Memory B cell (primary cell): ENCODE measurements around the gene ZNF397.
A peak's percentile ranks its signal among the peaks of the same experiment; 100 is the strongest.
"Not testable (repeated sequence)": the region's sequence is repeated elsewhere in the genome, so short reads cannot be mapped to it uniquely, and the experiment has no call there.

Experiments used
- ATAC-seq: fragments of 150-1000 bp; cut with Tn5 transposase; 2 replicates; pipeline ENCODE4 v1.10.0; 2021; ENCODE audit warnings: low read depth, mild to moderate bottlenecking, moderate library complexity
- DNase-seq, 2 donors: peaks; one replicate each; pipeline ENCODE4 v3.0.0; 2022; ENCODE audit warnings: low spot score in 2 of 2
- H3K27ac Mint-ChIP-seq: one replicate; pipeline ENCODE4 v1.8.0; 2022; ENCODE audit warnings: mild to moderate bottlenecking, moderate library complexity, mixed read lengths
- H3K27me3 Mint-ChIP-seq: one replicate; pipeline ENCODE4 v1.8.0; 2022; ENCODE audit warnings: mixed read lengths
- H3K36me3 Mint-ChIP-seq: one replicate; pipeline ENCODE4 v1.8.0; 2022; ENCODE audit warnings: mild to moderate bottlenecking, mixed read lengths
- H3K4me1 Mint-ChIP-seq: one replicate; pipeline ENCODE4 v1.8.0; 2022; ENCODE audit warnings: mixed read lengths
- H3K4me3 Mint-ChIP-seq: one replicate; pipeline ENCODE4 v1.8.0; 2022; ENCODE audit warnings: mild to moderate bottlenecking, moderate library complexity, mixed read lengths
- H3K9me3 Mint-ChIP-seq: one replicate; pipeline ENCODE4 v1.8.0; 2022; ENCODE audit warnings: mixed read lengths

Gene ZNF397

GRCh38 chr18:35240664-35241447, at the start of gene ZNF397:
Gene ZNF397 (plus strand): TSS chr18:35241034. CDS start chr18:35242471, 1,437 bp downstream.
- Mint-ChIP-seq H3K36me3 (peaks cover 33% of the 10 kb centered on the region), H3K9me3 (peaks cover 12% of the 10 kb centered on the region), H3K27ac (peak within 1 kb of the TSS; percentile 98)

GRCh38 chr18:35191698-35192025, 49.2 kb upstream of the ZNF397 start:
- ATAC-seq (no peak), DNase-seq (no peak)
- no peak overlapping the region for H3K4me3 Mint-ChIP-seq
- peak overlapping the region; percentile 16 for H3K27ac Mint-ChIP-seq
- H3K4me1 Mint-ChIP-seq, result peaks cover 4% of the 10 kb centered on the region
- no peaks in the 10 kb centered on the region for H3K9me3 Mint-ChIP-seq
- H3K27me3 Mint-ChIP-seq, result no peaks in the 10 kb centered on the region
- no peaks in the 10 kb centered on the region for H3K36me3 Mint-ChIP-seq

More at GRCh38 chr18:35240664-35241447, at the start of gene ZNF397:
- H3K4me3 Mint-ChIP-seq, result peak within 1 kb of the TSS; percentile 97
- ATAC-seq, result peak; percentile 97
- H3K4me1 Mint-ChIP-seq, result peaks cover 6% of the 10 kb centered on the region
- no peaks in the 10 kb centered on the region for H3K27me3 Mint-ChIP-seq
- DNase-seq, result peak; percentile 89 to 93

- Mint-ChIP-seq H3K36me3 (no peaks in the 10 kb centered on the region), H3K27me3 (no peaks in the 10 kb centered on the region), H3K4me1 (peaks cover 3% of the 10 kb centered on the region), H3K9me3 (no peaks in the 10 kb centered on the region), H3K4me3 (no peak overlapping the region), H3K27ac (no peak overlapping the region)
- DNase-seq (no peak), ATAC-seq (no peak)
These were observed 48.4 kb upstream of the ZNF397 start for GRCh38 chr18:35192415-35192814.

GRCh38 chr18:35193316-35193715, 47.5 kb upstream of the ZNF397 start:
- H3K27ac Mint-ChIP-seq, result no peak overlapping the region
- DNase-seq (no peak), ATAC-seq (no peak)
- no peaks in the 10 kb centered on the region for H3K27me3 Mint-ChIP-seq
- no peaks in the 10 kb centered on the region for H3K9me3 Mint-ChIP-seq
- H3K4me3 Mint-ChIP-seq, result no peak overlapping the region
- H3K4me1 Mint-ChIP-seq, result peaks cover 3% of the 10 kb centered on the region
- no peaks in the 10 kb centered on the region for H3K36me3 Mint-ChIP-seq

- no peaks in the 10 kb centered on the region for H3K27me3 Mint-ChIP-seq
- no peak overlapping the region for H3K4me3 Mint-ChIP-seq
- peaks cover 2% of the 10 kb centered on the region for H3K4me1 Mint-ChIP-seq
- H3K27ac Mint-ChIP-seq, result no peak overlapping the region
- no peaks in the 10 kb centered on the region for H3K36me3 Mint-ChIP-seq
- ATAC-seq, result no peak
- H3K9me3 Mint-ChIP-seq, result no peaks in the 10 kb centered on the region
- no peak for DNase-seq
These were observed 43.5 kb upstream of the ZNF397 start for GRCh38 chr18:35197296-35197695.

- H3K9me3 Mint-ChIP-seq, result peaks cover 6% of the 10 kb centered on the region
- ATAC-seq (no peak), DNase-seq (no peak)
- H3K4me3 Mint-ChIP-seq, result no peak overlapping the region
- H3K36me3 Mint-ChIP-seq, result peaks cover 5% of the 10 kb centered on the region
- no peak overlapping the region for H3K27ac Mint-ChIP-seq
- H3K27me3 Mint-ChIP-seq, result peaks cover 2% of the 10 kb centered on the region
- no peaks in the 10 kb centered on the region for H3K4me1 Mint-ChIP-seq
These were observed 39.4 kb upstream of the ZNF397 start for GRCh38 chr18:35201256-35201931.

GRCh38 chr18:35203067-35203466, 37.8 kb upstream of the ZNF397 start:
- peaks cover 5% of the 10 kb centered on the region for H3K36me3 Mint-ChIP-seq
- peaks cover 6% of the 10 kb centered on the region for H3K9me3 Mint-ChIP-seq
- H3K4me1 Mint-ChIP-seq, result no peaks in the 10 kb centered on the region
- ATAC-seq, result no peak
- no peak overlapping the region for H3K4me3 Mint-ChIP-seq
- DNase-seq, result no peak
- H3K27ac Mint-ChIP-seq, result no peak overlapping the region
- H3K27me3 Mint-ChIP-seq, result peaks cover 2% of the 10 kb centered on the region

GRCh38 chr18:35205199-35205712, 35.6 kb upstream of the ZNF397 start:
- Mint-ChIP-seq H3K27ac (no peak overlapping the region), H3K4me1 (no peaks in the 10 kb centered on the region), H3K36me3 (peaks cover 5% of the 10 kb centered on the region), H3K4me3 (no peak overlapping the region), H3K27me3 (peaks cover 2% of the 10 kb centered on the region), H3K9me3 (peaks cover 6% of the 10 kb centered on the region)
- ATAC-seq (no peak), DNase-seq (no peak)

GRCh38 chr18:35205746-35206458, 34.9 kb upstream of the ZNF397 start:
- DNase-seq, ATAC-seq, H3K36me3 Mint-ChIP-seq, H3K27ac Mint-ChIP-seq, H3K9me3 Mint-ChIP-seq, H3K4me3 Mint-ChIP-seq, H3K27me3 Mint-ChIP-seq, H3K4me1 Mint-ChIP-seq: not testable (repeated sequence)

- peaks cover 2% of the 10 kb centered on the region for H3K9me3 Mint-ChIP-seq
- no peaks in the 10 kb centered on the region for H3K4me1 Mint-ChIP-seq
- no peak overlapping the region for H3K4me3 Mint-ChIP-seq
- peaks cover 8% of the 10 kb centered on the region for H3K27me3 Mint-ChIP-seq
- H3K36me3 Mint-ChIP-seq, result no peaks in the 10 kb centered on the region
- ATAC-seq (no peak), DNase-seq (no peak)
- no peak overlapping the region for H3K27ac Mint-ChIP-seq
These were observed 25.8 kb upstream of the ZNF397 start for GRCh38 chr18:35215026-35215425.

GRCh38 chr18:35216611-35217010, 24.2 kb upstream of the ZNF397 start:
- not testable (repeated sequence) for H3K27me3 Mint-ChIP-seq, H3K9me3 Mint-ChIP-seq, ATAC-seq, H3K4me3 Mint-ChIP-seq, H3K36me3 Mint-ChIP-seq, H3K4me1 Mint-ChIP-seq, DNase-seq
- peak overlapping the region; percentile 26 for H3K27ac Mint-ChIP-seq

- not testable (repeated sequence) for H3K4me1 Mint-ChIP-seq, H3K36me3 Mint-ChIP-seq, H3K27ac Mint-ChIP-seq, H3K9me3 Mint-ChIP-seq, H3K27me3 Mint-ChIP-seq, H3K4me3 Mint-ChIP-seq, ATAC-seq, DNase-seq
These were observed 21.5 kb upstream of the ZNF397 start for GRCh38 chr18:35219331-35219730.

GRCh38 chr18:35220424-35220823, 20.4 kb upstream of the ZNF397 start:
- Mint-ChIP-seq H3K4me3 (no peak overlapping the region), H3K4me1 (no peaks in the 10 kb centered on the region), H3K36me3 (no peaks in the 10 kb centered on the region), H3K9me3 (no peaks in the 10 kb centered on the region), H3K27ac (no peak overlapping the region), H3K27me3 (peaks cover 8% of the 10 kb centered on the region)
- DNase-seq (no peak), ATAC-seq (no peak)

- Mint-ChIP-seq H3K4me3 (no peak overlapping the region), H3K9me3 (no peaks in the 10 kb centered on the region), H3K27me3 (no peaks in the 10 kb centered on the region), H3K27ac (no peak overlapping the region), H3K36me3 (no peaks in the 10 kb centered on the region), H3K4me1 (no peaks in the 10 kb centered on the region)
- no peak for ATAC-seq
- no peak for DNase-seq
These were observed 17.0 kb upstream of the ZNF397 start for GRCh38 chr18:35223797-35224196.
